ENCODE measurements around the gene S100A5.

S100A5 gene

DNA sequence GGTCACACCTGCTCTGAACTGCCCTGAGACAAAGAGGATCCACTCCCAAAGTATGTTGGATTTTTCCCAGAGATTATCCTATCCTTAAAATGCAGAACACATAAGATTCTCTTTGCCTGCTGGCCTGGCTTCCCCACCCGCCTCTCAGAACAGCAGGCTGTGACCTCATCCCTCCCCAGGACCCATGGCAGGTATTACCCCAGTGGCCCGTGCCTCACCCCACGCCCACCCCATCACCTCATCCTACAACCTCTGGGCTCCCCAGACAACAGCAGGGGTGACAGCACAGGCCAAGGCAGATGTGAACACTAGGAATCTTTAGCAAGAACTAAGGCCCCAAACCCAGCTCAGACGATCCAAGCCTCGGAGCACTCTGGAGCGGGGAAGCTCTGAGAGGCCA, 45.2 kb downstream of the S100A5 start:
- DNase-seq (no peak), ATAC-seq (ENCODE audit: insufficient read depth, low read depth) (no peak)
- no peak overlapping the region for H2AFZ ChIP-seq (ENCODE audit: low read depth, low read length)
- no peaks in the 10 kb centered on the region for H3K36me3 ChIP-seq (ENCODE audit: insufficient read depth, low read length)
- H3K9ac ChIP-seq (ENCODE audit: low read depth, low read length), result no peak overlapping the region
- H3K4me2 ChIP-seq (ENCODE audit: insufficient read depth, low read length), result no peak overlapping the region
- H3K27me3 ChIP-seq (ENCODE audit: insufficient read depth, low read length, poor library complexity), result peaks cover 31% of the 10 kb centered on the region
- no peaks in the 10 kb centered on the region for H3K4me1 ChIP-seq (ENCODE audit: insufficient read depth, low read length)
- no peak overlapping the region for H3K4me3 ChIP-seq (ENCODE audit: low read depth in 1 of 2, low read length in 2 of 2)
- H3K9me3 ChIP-seq (ENCODE audit: insufficient read depth, low read length, severe bottlenecking), result no peaks in the 10 kb centered on the region
- H4K20me1 ChIP-seq (ENCODE audit: insufficient read depth, low read length), result no peaks in the 10 kb centered on the region
- no peak overlapping the region for H3K27ac ChIP-seq (ENCODE audit: low read length)
- TF ChIP-seq, protein P1, sequence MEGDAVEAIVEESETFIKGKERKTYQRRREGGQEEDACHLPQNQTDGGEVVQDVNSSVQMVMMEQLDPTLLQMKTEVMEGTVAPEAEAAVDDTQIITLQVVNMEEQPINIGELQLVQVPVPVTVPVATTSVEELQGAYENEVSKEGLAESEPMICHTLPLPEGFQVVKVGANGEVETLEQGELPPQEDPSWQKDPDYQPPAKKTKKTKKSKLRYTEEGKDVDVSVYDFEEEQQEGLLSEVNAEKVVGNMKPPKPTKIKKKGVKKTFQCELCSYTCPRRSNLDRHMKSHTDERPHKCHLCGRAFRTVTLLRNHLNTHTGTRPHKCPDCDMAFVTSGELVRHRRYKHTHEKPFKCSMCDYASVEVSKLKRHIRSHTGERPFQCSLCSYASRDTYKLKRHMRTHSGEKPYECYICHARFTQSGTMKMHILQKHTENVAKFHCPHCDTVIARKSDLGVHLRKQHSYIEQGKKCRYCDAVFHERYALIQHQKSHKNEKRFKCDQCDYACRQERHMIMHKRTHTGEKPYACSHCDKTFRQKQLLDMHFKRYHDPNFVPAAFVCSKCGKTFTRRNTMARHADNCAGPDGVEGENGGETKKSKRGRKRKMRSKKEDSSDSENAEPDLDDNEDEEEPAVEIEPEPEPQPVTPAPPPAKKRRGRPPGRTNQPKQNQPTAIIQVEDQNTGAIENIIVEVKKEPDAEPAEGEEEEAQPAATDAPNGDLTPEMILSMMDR (IDR thresholded peaks at IDR 0.05; ENCODE audit: borderline replicate concordance, extremely low read depth, low read length, poor library complexity, severe bottlenecking), result no peak
- TF ChIP-seq EZH2 (IDR thresholded peaks at IDR 0.05; ENCODE audit: borderline replicate concordance, low read depth, low read length, severe bottlenecking), result no peak
- H3K79me2 ChIP-seq (ENCODE audit: insufficient read depth, low read length), result no peaks in the 10 kb centered on the region

DNA sequence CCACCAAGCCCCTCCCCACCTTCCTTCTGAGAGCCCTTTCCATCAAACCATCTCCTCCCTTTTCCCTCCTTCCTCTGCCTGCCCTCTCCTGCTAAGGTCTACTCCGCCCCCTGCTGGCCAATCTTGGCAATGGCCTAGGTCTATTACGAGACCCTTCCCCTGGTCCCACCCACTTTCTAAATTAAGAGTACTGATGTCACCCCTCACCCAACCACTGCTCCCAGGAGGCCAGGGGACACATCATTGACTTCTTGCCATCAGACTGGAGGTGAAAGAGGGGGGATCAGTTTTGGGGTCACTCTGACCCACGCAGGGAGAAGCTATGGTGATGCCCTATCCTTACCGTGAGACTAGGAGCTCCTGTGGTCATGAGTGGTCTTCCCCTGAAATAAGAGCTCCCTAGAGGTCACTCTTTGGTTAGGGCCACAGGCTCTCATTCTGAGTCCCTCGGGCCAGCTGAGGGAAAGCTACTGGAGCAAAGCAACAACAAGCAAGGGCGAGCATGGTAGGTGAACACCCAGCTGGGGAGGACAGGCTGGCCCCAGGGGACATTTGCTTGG, 45.7 kb downstream of the S100A5 start:
- H3K4me2 ChIP-seq (ENCODE audit: insufficient read depth, low read length), result no peak overlapping the region
- H2AFZ ChIP-seq (ENCODE audit: low read depth, low read length), result no peak overlapping the region
- H3K79me2 ChIP-seq (ENCODE audit: insufficient read depth, low read length), result no peaks in the 10 kb centered on the region
- H3K27ac ChIP-seq (ENCODE audit: low read length), result no peak overlapping the region
- TF ChIP-seq EZH2 (IDR thresholded peaks at IDR 0.05; ENCODE audit: borderline replicate concordance, low read depth, low read length, severe bottlenecking), result no peak
- TF ChIP-seq, protein P1 (IDR thresholded peaks at IDR 0.05; ENCODE audit: borderline replicate concordance, extremely low read depth, low read length, poor library complexity, severe bottlenecking), result peak; percentile 99
- ATAC-seq (ENCODE audit: insufficient read depth, low read depth), result peak; percentile 94
- DNase-seq, result peak; percentile 82
- no peaks in the 10 kb centered on the region for H3K36me3 ChIP-seq (ENCODE audit: insufficient read depth, low read length)
- H3K9ac ChIP-seq (ENCODE audit: low read depth, low read length), result no peak overlapping the region
- no peak overlapping the region for H3K4me3 ChIP-seq (ENCODE audit: low read depth in 1 of 2, low read length in 2 of 2)
- H4K20me1 ChIP-seq (ENCODE audit: insufficient read depth, low read length), result no peaks in the 10 kb centered on the region
- H3K4me1 ChIP-seq (ENCODE audit: insufficient read depth, low read length), result no peaks in the 10 kb centered on the region
- H3K27me3 ChIP-seq (ENCODE audit: insufficient read depth, low read length, poor library complexity), result peaks cover 36% of the 10 kb centered on the region
- H3K9me3 ChIP-seq (ENCODE audit: insufficient read depth, low read length, severe bottlenecking), result no peaks in the 10 kb centered on the region

DNA sequence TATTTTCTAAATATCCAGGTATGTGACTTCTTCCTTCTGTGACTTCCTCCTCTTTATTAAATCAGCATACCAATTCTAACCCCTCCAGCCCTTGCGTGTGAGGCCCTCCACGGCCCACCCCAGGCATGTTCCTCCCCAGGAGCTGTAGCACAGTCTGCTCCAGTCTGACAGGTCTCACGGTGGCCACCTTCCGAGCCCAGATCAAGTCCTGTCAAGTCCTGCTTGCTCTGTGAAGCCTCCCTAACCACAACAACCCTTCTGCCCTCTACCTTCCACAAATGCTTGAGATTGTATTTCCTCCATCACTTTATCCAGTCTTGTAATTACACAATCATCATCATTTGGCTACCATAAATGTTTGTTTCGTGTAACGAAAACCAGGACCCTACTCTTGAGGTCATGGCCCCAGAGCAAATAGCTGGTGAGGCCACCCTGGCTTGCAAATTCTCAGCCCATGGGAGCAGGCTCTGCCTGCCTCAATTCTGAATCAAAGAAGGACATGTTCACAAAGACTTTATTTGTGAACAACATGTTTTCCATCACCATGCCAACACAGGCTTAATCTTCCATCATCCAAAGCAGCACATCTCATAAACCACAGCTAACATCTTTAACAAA, 47.3 kb downstream of the S100A5 start:
- no peaks in the 10 kb centered on the region for H3K79me2 ChIP-seq (ENCODE audit: insufficient read depth, low read length)
- H3K27ac ChIP-seq (ENCODE audit: low read length), result no peak overlapping the region
- H3K9me3 ChIP-seq (ENCODE audit: insufficient read depth, low read length, severe bottlenecking), result no peaks in the 10 kb centered on the region
- no peak overlapping the region for H3K9ac ChIP-seq (ENCODE audit: low read depth, low read length)
- H2AFZ ChIP-seq (ENCODE audit: low read depth, low read length), result no peak overlapping the region
- no peak overlapping the region for H3K4me3 ChIP-seq (ENCODE audit: low read depth in 1 of 2, low read length in 2 of 2)
- no peak overlapping the region for H3K4me2 ChIP-seq (ENCODE audit: insufficient read depth, low read length)
- peaks cover 35% of the 10 kb centered on the region for H3K27me3 ChIP-seq (ENCODE audit: insufficient read depth, low read length, poor library complexity)
- ATAC-seq (ENCODE audit: insufficient read depth, low read depth) (no peak), DNase-seq (no peak)
- no peaks in the 10 kb centered on the region for H3K36me3 ChIP-seq (ENCODE audit: insufficient read depth, low read length)
- TF ChIP-seq, protein P1 (IDR thresholded peaks at IDR 0.05; ENCODE audit: borderline replicate concordance, extremely low read depth, low read length, poor library complexity, severe bottlenecking), result no peak
- TF ChIP-seq EZH2 (IDR thresholded peaks at IDR 0.05; ENCODE audit: borderline replicate concordance, low read depth, low read length, severe bottlenecking), result no peak
- H4K20me1 ChIP-seq (ENCODE audit: insufficient read depth, low read length), result no peaks in the 10 kb centered on the region
- no peaks in the 10 kb centered on the region for H3K4me1 ChIP-seq (ENCODE audit: insufficient read depth, low read length)
